Measurements from ENCODE around the gene REG3A.

Gene REG3A

GRCh38 chr2:79116997-79117928, 42.3 kb downstream of the REG3A start:
- H3K4me3 ChIP-seq (ENCODE audit: low read length): no peak overlapping the region
- H3K27me3 ChIP-seq (ENCODE audit: control insufficient read depth, insufficient read depth, low read length): no peaks in the 10 kb centered on the region
- H3K36me3 ChIP-seq (ENCODE audit: insufficient read depth, low read length): no peaks in the 10 kb centered on the region
- peaks cover 7% of the 10 kb centered on the region for H3K9me3 ChIP-seq (replicated peaks; ENCODE audit: low read length)
- H3K4me1 ChIP-seq (ENCODE audit: control insufficient read depth, insufficient read depth, low read length): no peaks in the 10 kb centered on the region
- H3K9ac ChIP-seq (ENCODE audit: low read depth, low read length): no peak overlapping the region
- no peak overlapping the region for H3K4me2 ChIP-seq (ENCODE audit: low read length)

DNA sequence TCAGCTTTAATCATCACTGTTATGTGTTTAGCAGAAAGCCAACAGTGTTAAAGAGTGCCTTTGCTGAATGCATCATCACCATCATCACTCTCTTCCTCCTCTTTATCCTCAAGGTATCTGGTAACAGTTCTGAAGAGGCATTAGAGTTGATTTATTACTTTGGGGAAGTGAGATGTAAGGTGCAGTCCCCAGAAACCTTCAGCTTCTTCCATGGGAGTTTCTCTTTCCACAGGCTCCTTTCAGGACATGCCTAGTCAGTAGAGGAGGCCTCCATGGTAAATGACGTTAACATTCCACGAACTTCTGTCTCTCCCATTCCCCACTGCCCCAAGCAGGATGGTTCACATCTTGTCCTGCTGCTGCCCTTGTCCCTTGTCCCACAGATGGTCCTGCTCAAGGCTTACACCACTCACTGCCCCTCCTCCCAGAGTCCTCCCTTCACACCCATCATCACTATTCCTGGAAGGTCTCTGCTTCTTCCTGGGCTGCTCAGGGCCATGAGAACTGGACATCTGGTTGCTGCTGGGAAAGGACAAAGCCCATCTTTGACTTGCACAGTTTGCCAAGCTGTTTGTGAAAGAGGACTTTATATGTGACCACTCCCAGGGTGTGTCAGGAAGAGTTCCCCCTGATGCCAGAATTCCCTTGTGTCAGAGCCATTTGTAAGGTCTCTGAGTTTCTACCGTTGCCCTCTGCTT, 44.6 kb downstream of the REG3A start:
- Histone ChIP-seq H3K36me3 (ENCODE audit: insufficient read depth, low read length) (no peaks in the 10 kb centered on the region), H3K9me3 (replicated peaks; ENCODE audit: low read length) (peaks cover 3% of the 10 kb centered on the region), H3K9ac (ENCODE audit: low read depth, low read length) (no peak overlapping the region), H3K4me2 (ENCODE audit: low read length) (no peak overlapping the region), H3K27me3 (ENCODE audit: control insufficient read depth, insufficient read depth, low read length) (no peaks in the 10 kb centered on the region), H3K4me3 (ENCODE audit: low read length) (no peak overlapping the region), H3K4me1 (ENCODE audit: control insufficient read depth, insufficient read depth, low read length) (no peaks in the 10 kb centered on the region)

DNA sequence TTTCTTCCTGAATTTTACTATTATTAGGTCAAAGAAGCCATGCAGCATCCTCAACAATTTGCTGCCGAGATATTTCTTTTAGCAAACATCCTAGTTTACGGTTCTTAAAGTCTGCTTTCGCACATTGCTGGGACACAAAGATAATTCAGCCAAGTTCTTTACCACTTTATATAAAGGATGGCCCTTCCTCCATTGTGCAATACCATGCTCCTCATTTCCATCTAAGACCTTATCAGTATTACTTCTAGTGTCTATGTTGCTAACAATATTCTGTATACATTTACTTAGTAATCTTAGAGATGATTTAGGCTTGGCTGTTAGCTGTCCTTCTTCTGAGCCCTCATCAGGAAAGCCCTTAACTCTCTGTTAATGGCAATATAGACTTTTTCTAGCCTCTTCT, 47.3 kb downstream of the REG3A start:
- H3K27me3 ChIP-seq (ENCODE audit: control insufficient read depth, insufficient read depth, low read length): no peaks in the 10 kb centered on the region
- no peaks in the 10 kb centered on the region for H3K4me1 ChIP-seq (ENCODE audit: control insufficient read depth, insufficient read depth, low read length)
- H3K4me3 ChIP-seq (ENCODE audit: low read length): no peak overlapping the region
- H3K4me2 ChIP-seq (ENCODE audit: low read length): no peak overlapping the region
- H3K9me3 ChIP-seq (replicated peaks; ENCODE audit: low read length): peaks cover 2% of the 10 kb centered on the region
- H3K9ac ChIP-seq (ENCODE audit: low read depth, low read length): no peak overlapping the region
- no peaks in the 10 kb centered on the region for H3K36me3 ChIP-seq (ENCODE audit: insufficient read depth, low read length)
